ENCODE data around the gene CDKN2D. TPM values are rescaled to one million over a fixed set of nuclear protein-coding genes. Genes with fewer than 3 reads are reported as not detected.

The CDKN2D gene
- total and polyA plus RNA-seq, 8 donors = 7.2 to 15.7 (median 10.0) TPM

GRCh38 chr19:10568062-10568825 is 535 bp downstream of the CDKN2D start:
- intact Hi-C loops (cut with DNase I) = no loop called here
- ATAC-seq (no peak), DNase-seq (no peak)
- Histone ChIP-seq H3K9me3 (no peaks in the 10 kb centered on the region), H3K4me3 (peak overlapping the region; percentile 54 to 94), H3K27me3 (no peaks in the 10 kb centered on the region), H3K27ac (peak overlapping the region; percentile 59 to 92), H3K4me1 (peaks cover 10 to 65% of the 10 kb centered on the region in 2 donors), H3K36me3 (no peaks in the 10 kb centered on the region)
- no peak for TF ChIP-seq CTCF (IDR thresholded peaks at IDR 0.05)

- Histone ChIP-seq H3K4me1 (peaks cover 10 to 65% of the 10 kb centered on the region in 2 donors), H3K36me3 (peaks cover 0 to 2% of the 10 kb centered on the region in 2 donors), H3K27me3 (no peaks in the 10 kb centered on the region), H3K27ac (peak overlapping the region in 1 of 2 donors; percentile 92), H3K9me3 (no peaks in the 10 kb centered on the region), H3K4me3 (peak overlapping the region; percentile 54 to 94)
- DNase-seq (no peak), ATAC-seq (no peak)
- no peak for TF ChIP-seq CTCF (IDR thresholded peaks at IDR 0.05)
- intact Hi-C loops (cut with DNase I) = no loop called here
Measured at GRCh38 chr19:10567656-10568055, 1.1 kb downstream of the CDKN2D start.

GRCh38 chr19:10566658-10567410 is 1.9 kb downstream of the CDKN2D start:
- peaks cover 0 to 9% of the 10 kb centered on the region in 2 donors for H3K36me3 ChIP-seq
- DNase-seq (no peak), ATAC-seq (no peak)
- no peak for TF ChIP-seq CTCF (IDR thresholded peaks at IDR 0.05)
- no peaks in the 10 kb centered on the region for H3K27me3 ChIP-seq
- H3K4me1 ChIP-seq = peaks cover 10 to 57% of the 10 kb centered on the region in 2 donors
- no peaks in the 10 kb centered on the region for H3K9me3 ChIP-seq
- intact Hi-C loops (cut with DNase I) = no loop called here
- H3K4me3 ChIP-seq = peak overlapping the region in 1 of 2 donors; percentile 94
- H3K27ac ChIP-seq = peak overlapping the region; percentile 70 to 92

- H3K4me1 ChIP-seq = peaks cover 10 to 54% of the 10 kb centered on the region in 2 donors
- ATAC-seq = no peak
- peak overlapping the region; percentile 79 to 94 for H3K4me3 ChIP-seq
- H3K36me3 ChIP-seq = peaks cover 0 to 14% of the 10 kb centered on the region in 2 donors
- H3K27me3 ChIP-seq = no peaks in the 10 kb centered on the region
- DNase-seq = no peak
- peak overlapping the region; percentile 70 to 92 for H3K27ac ChIP-seq
- H3K9me3 ChIP-seq = no peaks in the 10 kb centered on the region
- TF ChIP-seq CTCF (IDR thresholded peaks at IDR 0.05) = no peak
- intact Hi-C loops (cut with DNase I) = no loop called here
Measured at GRCh38 chr19:10566408-10566657, 2.4 kb downstream of the CDKN2D start.

Data from left lung (tissue), 10 donors.